IPS-NIHi7 (cell line): ENCODE data around the gene R3HDM2.

Experiments used
- DNase-seq: peaks from one replicate; pipeline ENCODE4 v3.0.0; 2012; ENCODE audit warnings: mixed read lengths; ENCODE audit errors: extremely low spot score

Gene R3HDM2

DNA sequence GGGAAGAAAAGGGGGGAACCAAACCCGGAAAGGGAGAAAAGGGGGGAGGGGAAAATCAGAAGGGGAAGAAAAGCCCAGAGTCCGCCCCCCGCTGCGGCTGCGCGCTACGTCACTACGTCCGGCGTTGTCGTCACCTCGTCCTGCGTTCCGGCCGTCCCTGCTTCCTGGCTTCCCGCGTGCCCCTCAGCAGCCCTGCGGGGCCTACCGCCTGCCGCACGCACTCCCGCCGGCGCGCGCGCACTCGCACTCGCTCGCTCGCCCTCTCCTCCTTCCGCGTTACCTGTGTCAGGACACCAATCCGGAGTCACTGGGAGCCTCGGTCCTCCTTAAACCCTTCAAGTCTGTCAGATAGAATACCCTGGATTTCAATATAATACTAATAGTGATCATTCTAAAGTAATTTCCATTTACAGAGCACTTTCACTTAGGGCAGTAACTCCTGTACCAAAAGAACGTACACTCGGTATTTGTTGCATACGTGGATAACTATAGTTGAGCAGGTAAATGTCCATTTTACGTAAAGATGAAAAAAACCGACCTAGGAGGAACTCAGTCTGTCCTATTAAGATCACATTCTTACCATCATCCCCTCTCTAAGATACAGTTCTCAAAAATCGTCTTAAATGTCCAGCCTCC is at the start of gene R3HDM2:
Gene R3HDM2 (minus strand): TSS at position 113 of the 636 bp plus-strand sequence. CDS start 120,615 bp downstream, outside the sequence.
- peak; percentile 97 for DNase-seq

GRCh38 chr12:57479376-57480115 is 48.7 kb upstream of the R3HDM2 start, which contains the start of gene ARHGAP9:
ARHGAP9 (minus strand) TSS chr12:57479866; CDS start chr12:57479406, 460 bp downstream.
- no peak for DNase-seq

DNA sequence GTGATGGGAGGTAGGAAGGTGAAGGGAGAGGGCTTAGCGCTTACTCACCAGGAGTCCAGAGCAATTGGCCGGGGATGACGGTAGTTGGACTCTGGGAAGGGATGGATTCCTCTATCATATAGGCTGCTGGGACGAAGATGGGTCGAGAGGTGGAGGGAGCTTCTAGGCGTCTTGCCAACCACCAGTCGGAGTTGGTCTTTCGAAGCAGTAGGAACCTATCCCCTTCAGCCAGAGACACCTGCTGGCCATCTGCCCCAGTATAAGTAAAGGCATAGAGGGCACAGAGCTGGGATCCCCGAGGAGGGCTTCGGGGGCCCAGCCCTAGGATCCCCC is 48.2 kb upstream of the R3HDM2 start:
- no peak for DNase-seq

GRCh38 chr12:57477710-57478681 is 47.2 kb upstream of the R3HDM2 start:
- no peak for DNase-seq

- no peak for DNase-seq
These were observed 46.3 kb upstream of the R3HDM2 start for GRCh38 chr12:57476993-57477709.

DNA sequence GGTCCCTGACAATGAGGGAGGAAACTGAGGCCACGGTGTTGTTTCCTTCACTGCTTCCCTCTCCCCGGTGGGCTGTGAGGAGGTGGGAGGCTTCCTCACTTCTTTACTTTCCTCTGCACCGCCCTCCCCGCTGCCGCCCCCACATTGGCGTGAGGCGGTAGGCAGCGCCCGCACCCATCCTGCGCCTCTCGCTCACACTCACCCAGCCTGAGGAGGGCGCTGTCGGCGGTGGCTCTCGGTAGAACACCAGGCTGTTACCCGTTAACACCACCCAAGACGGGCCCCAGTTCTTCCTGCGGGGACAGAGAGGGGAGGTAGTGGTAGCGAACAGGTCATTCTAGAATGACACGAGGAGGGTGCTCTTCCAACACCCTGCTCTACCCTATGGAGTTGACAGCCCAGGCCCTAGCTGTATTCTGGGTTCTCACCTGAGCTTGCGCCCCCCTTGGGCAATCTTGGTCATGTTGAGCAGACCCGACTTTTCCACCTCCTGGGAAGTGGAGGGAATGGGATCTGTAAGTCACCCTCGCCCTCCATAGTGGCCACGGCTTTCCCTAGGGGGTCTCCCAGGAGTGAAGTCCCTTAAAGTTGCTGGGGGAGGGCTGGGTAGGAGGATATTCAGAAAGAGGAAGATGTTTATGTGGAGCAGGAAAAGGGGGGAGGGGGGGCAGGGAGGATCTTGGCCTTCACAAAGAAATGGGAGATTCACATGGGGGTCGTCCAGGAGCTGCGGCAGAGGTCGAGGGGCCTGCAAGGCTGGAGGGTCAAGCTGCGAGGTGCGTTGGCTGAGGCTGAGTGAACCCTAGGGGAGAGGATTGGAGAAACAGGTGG is 45.5 kb upstream of the R3HDM2 start:
- DNase-seq, result peak; percentile 56

DNA sequence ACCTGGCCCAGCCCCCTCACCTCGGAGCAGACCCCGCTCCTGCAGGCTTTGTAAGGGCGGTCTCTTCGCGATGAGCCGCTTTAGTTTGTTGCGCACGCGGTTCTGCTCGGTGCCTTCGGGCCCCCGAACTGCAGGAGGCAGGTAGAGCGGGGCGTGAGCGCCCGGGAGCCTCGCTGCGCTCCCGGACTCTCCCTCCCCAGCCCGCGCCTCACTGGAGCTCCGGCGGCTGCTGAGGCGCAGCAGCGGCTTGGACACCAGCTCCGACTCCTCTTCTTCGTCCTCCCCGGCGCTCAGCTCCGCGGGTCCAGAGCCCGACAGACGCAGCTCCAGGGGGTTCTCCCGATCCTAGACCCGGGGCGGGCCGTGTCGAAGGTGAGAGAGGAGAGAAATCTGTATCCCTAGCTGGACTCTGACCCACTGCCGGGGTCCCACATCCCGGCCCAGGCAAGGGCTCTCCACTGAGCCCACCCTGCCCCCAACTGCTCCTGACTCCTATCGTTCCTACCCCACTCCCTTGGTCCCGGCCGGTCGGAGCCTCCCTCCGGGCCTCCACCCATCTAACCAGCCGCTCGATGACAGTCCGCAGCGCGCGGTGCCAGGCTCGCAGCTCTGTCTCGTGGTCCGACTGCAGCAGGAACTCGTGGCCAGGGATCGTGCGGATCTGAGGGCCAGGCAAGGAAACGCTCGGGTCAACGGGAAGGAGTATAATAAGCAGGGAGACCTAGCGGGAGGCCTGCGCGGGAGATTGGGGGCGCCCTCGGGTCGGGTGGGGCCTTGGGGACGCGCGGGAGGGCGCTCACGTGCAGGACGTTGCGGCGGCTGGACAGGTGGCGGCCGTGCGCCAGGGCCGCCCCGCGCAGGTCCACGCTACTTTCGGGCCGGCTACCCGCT is 44.7 kb upstream of the R3HDM2 start:
- peak; percentile 55 for DNase-seq

GRCh38 chr12:57474862-57475261 is 44.0 kb upstream of the R3HDM2 start:
- no peak for DNase-seq

GRCh38 chr12:57474430-57474829 is 43.6 kb upstream of the R3HDM2 start:
- DNase-seq, result no peak

DNA sequence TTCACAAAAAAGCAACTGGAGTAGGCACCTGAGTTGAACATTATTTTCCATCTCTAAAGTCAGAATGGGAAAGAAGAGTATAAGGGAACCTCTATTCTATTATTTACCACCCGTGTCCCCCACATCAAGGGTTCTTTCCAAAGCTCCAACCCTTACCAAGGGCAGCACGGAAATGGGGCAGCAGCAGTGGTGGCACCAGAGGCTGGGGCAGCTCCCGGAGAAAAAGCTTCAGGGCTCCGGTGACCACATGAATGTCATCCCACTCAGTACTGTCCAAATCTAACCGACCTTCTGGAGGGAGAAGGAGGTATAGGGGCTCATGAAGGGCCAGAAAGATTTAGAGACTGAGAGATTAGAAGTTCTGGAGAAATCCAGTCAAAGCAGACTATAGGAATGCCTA is 43.0 kb upstream of the R3HDM2 start:
- DNase-seq, result no peak

DNA sequence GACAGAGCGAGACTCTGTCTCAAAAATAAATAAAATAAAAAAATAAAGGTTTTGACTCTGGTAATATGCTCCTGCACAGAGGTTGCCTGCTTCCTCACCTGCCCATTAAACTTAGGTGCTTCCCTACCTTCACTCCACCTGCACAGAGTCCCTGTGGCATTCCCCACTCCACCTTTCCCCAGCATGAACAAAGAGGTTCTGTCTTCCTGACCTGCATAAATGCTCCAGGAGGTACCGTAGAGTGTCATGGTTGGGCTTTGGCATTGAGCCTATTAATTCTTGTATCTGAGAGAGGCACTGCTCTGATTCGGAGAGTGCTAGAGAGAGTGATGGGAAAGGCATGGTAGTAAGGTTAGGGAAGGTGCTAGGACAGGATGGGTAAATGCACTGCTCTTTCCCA is 42.5 kb upstream of the R3HDM2 start:
- no peak for DNase-seq

DNA sequence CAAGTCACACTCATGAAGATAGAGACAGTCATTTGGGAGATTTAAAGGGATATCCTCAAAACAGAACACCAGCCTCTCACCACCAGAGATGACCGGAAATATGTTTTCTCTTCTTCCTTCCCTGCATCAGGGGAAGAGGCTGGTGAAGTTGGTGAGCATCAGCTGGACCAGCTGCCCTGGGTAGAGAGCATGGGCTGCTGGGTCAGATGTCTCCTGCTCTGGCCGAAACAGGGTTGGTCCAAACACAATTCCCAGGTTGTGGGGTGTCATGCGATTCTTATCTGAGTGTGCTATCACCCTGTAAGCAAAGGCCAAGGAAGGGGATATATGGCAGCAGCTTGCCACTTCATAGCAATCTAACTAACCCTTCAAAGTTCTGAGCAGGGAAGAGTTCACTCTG is 41.5 kb upstream of the R3HDM2 start:
- DNase-seq, result no peak

GRCh38 chr12:57471661-57472060 is 40.8 kb upstream of the R3HDM2 start:
- no peak for DNase-seq

GRCh38 chr12:57470970-57471656 is 40.3 kb upstream of the R3HDM2 start:
- no peak for DNase-seq

DNA sequence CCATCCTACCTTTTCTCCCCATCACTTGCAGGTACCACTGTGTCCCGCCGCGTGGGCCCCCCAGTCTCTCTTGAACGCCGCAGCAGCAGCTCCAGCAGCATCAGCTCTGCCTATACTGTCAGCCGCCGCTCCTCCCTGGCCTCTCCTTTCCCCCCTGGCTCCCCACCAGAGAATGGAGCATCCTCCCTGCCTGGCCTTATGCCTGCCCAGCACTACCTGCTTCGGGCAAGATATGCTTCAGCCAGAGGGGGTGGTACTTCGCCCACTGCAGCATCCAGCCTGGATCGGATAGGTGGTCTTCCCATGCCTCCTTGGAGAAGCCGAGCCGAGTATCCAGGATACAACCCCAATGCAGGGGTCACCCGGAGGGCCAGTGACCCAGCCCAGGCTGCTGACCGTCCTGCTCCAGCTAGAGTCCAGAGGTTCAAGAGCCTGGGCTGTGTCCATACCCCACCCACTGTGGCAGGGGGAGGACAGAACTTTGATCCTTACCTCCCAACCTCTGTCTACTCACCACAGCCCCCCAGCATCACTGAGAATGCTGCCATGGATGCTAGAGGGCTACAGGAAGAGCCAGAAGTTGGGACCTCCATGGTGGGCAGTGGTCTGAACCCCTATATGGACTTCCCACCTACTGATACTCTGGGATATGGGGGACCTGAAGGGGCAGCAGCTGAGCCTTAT is 39.6 kb upstream of the R3HDM2 start:
- DNase-seq, result no peak

- no peak for DNase-seq
These were observed 38.7 kb upstream of the R3HDM2 start for GRCh38 chr12:57469296-57470164.

DNA sequence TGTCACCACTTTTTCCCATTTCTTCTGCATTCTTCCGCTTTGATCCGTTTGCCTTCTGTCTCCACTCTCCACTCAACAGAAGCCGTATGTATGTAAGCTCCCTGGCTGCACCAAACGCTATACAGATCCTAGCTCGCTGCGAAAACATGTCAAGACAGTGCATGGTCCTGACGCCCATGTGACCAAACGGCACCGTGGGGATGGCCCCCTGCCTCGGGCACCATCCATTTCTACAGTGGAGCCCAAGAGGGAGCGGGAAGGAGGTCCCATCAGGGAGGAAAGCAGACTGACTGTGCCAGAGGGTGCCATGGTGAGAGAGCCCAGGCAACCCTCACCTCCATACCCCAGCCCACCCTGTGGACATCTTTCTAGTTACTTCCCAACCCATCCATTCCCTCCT is 37.1 kb upstream of the R3HDM2 start:
- DNase-seq, result no peak
